Spleen (tissue), 7 donors: ENCODE measurements around the gene CRPPA.

Experiments used
- CTCF ChIP-seq, 11 experiments: fragments of 200-600 bp in 7 of 11; fragments of 450-650 bp in 4 of 11; sonication (generic) in 4 of 11; IDR thresholded peaks in 8 of 11; conservative IDR thresholded peaks in 3 of 11; 1 replicate in 7 of 11; 2 replicates in 4 of 11; pipeline versions ENCODE4 v1.4.0 to v1.8.0; 2016 to 2021; ENCODE audit warnings: antibody characterized with exemption in 11 of 11, inconsistent platforms in 4 of 11, mild to moderate bottlenecking in 1 of 11
- POLR2A ChIP-seq, 3 donors: fragments of 450-650 bp; IDR thresholded peaks; one replicate each; pipeline ENCODE4 v1.5.1; 2017; ENCODE audit warnings: antibody characterized with exemption in 3 of 3, mild to moderate bottlenecking in 1 of 3
- donor health status: DM: no; HTN: no; CAD: no; lungs with moderate emphysema.
- donor health status: DM: no; HTN: no; CAD: no.
- donor health status: DM: no; HTN: no; CAD: no.

GRCh38 chr7:16392990-16393523 lies 28.3 kb downstream of the CRPPA start:
- TF ChIP-seq CTCF (IDR thresholded peaks at IDR 0.05 in 8 of 11, conservative IDR thresholded peaks at IDR 0.05 in 3 of 11) (no peak), POLR2A (IDR thresholded peaks at IDR 0.05) (no peak)
